PFSK-1 (cell line): ENCODE data around the gene SLC7A4.
A peak's percentile ranks its signal among the peaks of the same experiment; 100 is the strongest.

Source experiments
- FOXP2 ChIP-seq: optimal IDR thresholded peaks from 2 replicates; pipeline ENCODE3; 2011; ENCODE audit warnings: borderline replicate concordance, control low read depth, inconsistent platforms; ENCODE audit not compliant: insufficient read depth; ENCODE audit errors: extremely low read length, extremely low read depth
- POLR2AphosphoS5 ChIP-seq: IDR thresholded peaks from 2 replicates; pipeline ENCODE4 v1.6.1; 2012; ENCODE audit warnings: low read depth, mild to moderate bottlenecking, control low read depth, low read length, moderate library complexity
- SIN3A ChIP-seq: IDR thresholded peaks from 2 replicates; pipeline ENCODE4 v1.6.1; 2012; ENCODE audit warnings: mild to moderate bottlenecking, low read length, moderate library complexity, borderline replicate concordance; ENCODE audit not compliant: insufficient read depth
- TAF1 ChIP-seq: IDR thresholded peaks from 2 replicates; pipeline ENCODE4 v1.6.1; 2012; ENCODE audit warnings: low read length, control low read depth, borderline replicate concordance; ENCODE audit not compliant: insufficient read depth
- TF ChIP-seq, protein P1 (sequence below), 2 experiments: IDR thresholded peaks; 2 replicates each; pipeline versions ENCODE4 v1.6.1 to v1.8.0; 2011 to 2012; ENCODE audit warnings: low read depth in 2 of 2, low read length in 2 of 2, control low read depth in 1 of 2, inconsistent platforms in 1 of 2, mild to moderate bottlenecking in 1 of 2, moderate library complexity in 1 of 2; ENCODE audit not compliant: insufficient read depth in 1 of 2

Gene SLC7A4

DNA sequence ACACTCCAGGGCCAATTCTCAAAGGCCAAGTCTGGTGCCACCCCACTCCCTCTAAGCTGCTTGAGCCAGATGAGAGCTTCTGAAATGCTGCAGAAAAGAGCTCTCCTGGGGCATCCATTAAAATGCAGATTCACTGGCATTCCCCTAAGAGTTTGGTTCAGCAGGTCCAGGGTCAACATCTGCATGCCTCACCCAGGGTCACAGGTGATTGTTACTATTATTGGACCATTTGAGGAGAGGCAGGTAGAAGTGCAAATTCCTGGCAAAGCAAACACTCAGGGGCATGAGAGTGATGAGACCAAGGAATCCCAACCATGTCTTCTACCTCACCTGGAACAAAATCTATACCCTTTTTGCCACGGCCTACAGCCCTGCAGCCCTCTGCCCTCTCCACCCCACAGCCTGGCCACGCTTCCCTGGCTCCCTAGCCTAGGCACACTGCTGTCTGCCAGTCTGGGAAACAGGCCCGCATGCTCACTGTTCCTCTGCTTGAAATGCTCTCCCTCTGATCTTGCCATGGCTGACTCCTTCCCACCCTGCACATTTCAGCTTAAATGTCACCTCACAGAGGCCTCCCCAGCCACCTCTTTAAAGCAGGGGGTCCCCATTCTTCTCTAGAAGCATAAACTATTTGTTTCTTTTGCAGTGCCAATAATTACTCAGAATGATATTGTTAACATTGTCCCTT, 21.8 kb downstream of the SLC7A4 start:
- TF ChIP-seq TAF1 (no peak), SIN3A (no peak), POLR2AphosphoS5 (no peak), FOXP2 (no peak)
- TF ChIP-seq, protein P1, sequence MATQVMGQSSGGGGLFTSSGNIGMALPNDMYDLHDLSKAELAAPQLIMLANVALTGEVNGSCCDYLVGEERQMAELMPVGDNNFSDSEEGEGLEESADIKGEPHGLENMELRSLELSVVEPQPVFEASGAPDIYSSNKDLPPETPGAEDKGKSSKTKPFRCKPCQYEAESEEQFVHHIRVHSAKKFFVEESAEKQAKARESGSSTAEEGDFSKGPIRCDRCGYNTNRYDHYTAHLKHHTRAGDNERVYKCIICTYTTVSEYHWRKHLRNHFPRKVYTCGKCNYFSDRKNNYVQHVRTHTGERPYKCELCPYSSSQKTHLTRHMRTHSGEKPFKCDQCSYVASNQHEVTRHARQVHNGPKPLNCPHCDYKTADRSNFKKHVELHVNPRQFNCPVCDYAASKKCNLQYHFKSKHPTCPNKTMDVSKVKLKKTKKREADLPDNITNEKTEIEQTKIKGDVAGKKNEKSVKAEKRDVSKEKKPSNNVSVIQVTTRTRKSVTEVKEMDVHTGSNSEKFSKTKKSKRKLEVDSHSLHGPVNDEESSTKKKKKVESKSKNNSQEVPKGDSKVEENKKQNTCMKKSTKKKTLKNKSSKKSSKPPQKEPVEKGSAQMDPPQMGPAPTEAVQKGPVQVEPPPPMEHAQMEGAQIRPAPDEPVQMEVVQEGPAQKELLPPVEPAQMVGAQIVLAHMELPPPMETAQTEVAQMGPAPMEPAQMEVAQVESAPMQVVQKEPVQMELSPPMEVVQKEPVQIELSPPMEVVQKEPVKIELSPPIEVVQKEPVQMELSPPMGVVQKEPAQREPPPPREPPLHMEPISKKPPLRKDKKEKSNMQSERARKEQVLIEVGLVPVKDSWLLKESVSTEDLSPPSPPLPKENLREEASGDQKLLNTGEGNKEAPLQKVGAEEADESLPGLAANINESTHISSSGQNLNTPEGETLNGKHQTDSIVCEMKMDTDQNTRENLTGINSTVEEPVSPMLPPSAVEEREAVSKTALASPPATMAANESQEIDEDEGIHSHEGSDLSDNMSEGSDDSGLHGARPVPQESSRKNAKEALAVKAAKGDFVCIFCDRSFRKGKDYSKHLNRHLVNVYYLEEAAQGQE (IDR thresholded peaks at IDR 0.05; ENCODE audit: insufficient read depth in 1 of 2, low read depth in 2 of 2, low read length in 2 of 2): no peak

GRCh38 chr22:21009638-21010425, 22.5 kb downstream of the SLC7A4 start:
- no peak for TF ChIP-seq POLR2AphosphoS5
- TF ChIP-seq, protein P1 (IDR thresholded peaks at IDR 0.05; ENCODE audit: insufficient read depth in 1 of 2, low read depth in 2 of 2, low read length in 2 of 2): peak; percentile 95 to 96

DNA sequence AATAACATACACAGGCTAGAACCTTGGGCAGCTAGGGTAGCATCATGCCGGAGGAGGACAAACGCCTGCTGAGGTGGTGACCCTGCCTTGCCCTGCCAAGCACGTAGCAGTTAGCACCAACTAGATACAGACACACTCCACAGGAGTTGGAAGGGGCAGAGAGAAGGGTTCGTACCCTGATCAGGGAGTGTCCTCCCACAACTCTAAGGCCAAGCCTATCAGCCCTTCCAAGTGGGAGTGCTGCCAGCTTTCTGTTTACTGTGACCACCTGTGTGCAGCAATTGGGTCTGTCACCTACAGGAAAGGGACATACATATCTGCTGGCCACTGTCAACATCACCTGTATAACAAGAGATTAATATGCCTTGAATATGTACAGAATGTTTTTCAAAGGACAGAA, 28.6 kb downstream of the SLC7A4 start:
- TF ChIP-seq SIN3A (no peak), FOXP2 (no peak), POLR2AphosphoS5 (no peak), TAF1 (no peak)
- TF ChIP-seq, protein P1 (IDR thresholded peaks at IDR 0.05; ENCODE audit: insufficient read depth in 1 of 2, low read depth in 2 of 2, low read length in 2 of 2): no peak

- peak; percentile 83 for TF ChIP-seq FOXP2
- no peak for TF ChIP-seq SIN3A
- TF ChIP-seq, protein P1 (IDR thresholded peaks at IDR 0.05; ENCODE audit: insufficient read depth in 1 of 2, low read depth in 2 of 2, low read length in 2 of 2): peak; percentile 23 to 37; a peak in 1 of 4 replicates
- peak; percentile 87 for TF ChIP-seq TAF1
- TF ChIP-seq POLR2AphosphoS5: peak; percentile 85
Measured at GRCh38 chr22:21001601-21002325, 30.6 kb downstream of the SLC7A4 start, which contains the start of gene THAP7. TSS of gene THAP7 (minus strand) at chr22:21002118. CDS start at chr22:21001911, 207 bp downstream.
